GM18870 (cell line): Measurements from ENCODE around the gene CCDC51.

Experiments used
- ATAC-seq: cut with Tn5 transposase; IDR thresholded peaks from one replicate; pipeline ENCODE4 v1.9.1; 2021; ENCODE audit warnings: moderate library complexity; ENCODE audit not compliant: unreplicated experiment

CCDC51 gene

GRCh38 chr3:48387634-48388033 lies 52.3 kb downstream of the CCDC51 start:
- ATAC-seq = no peak
